HG03135 (cell line): ENCODE data around the gene KXD1.
A peak's percentile ranks its signal among the peaks of the same experiment; 100 is the strongest.
"Not testable (repeated sequence)": the region's sequence is repeated elsewhere in the genome, so short reads cannot be mapped to it uniquely, and the experiment has no call there.

Source experiments
- ATAC-seq: cut with Tn5 transposase; IDR thresholded peaks from one replicate; pipeline ENCODE4 v1.9.1; 2021; ENCODE audit warnings: mild to moderate bottlenecking, moderate library complexity; ENCODE audit not compliant: unreplicated experiment

Gene KXD1

DNA sequence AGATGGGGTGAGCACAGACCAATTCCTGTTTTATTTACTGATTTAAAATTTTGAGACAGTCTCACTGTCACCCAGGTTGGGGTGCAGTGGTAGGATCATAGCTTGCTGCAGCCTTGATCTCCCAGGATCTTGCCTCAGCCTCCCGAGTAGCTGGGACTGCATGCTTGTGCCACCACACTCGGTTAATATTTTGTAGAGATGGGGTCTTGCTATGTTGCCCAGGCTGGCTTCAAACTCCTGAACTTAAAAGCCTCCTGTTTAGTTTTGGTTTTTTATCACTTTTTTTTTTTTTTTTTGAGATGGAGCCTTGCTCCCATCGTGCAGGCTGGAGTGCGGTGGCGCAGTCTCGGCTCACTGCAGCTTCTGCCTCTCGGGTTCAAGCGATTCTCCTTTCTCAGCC, 18.7 kb downstream of the KXD1 start:
- no peak for ATAC-seq

DNA sequence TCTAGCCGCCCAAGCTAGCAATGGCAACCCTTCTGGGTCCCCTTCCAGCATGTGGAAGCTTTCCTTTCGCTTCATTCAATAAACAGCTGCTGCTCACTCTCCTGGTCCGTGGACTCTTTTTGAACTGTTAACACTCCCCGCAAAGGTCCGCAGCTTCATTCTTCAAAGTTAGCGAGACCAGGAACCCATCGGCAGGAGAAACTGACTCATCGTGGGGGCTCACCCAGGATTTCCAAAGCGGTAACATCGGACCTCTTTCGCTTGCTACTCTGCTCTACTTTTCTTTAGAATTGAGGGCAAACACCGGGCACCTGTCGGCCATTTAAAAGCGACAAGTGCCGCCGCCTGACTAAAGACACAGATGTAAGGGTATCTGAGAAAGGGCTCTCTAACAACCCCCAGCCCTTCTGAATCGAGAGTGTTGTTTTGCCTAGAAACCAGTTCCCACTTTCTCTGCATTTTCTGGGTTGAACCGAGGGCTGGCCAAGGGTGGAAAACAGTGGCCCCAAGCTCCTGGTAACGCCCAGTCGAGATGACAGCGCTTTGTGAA, 19.8 kb downstream of the KXD1 start:
- ATAC-seq, result no peak

DNA sequence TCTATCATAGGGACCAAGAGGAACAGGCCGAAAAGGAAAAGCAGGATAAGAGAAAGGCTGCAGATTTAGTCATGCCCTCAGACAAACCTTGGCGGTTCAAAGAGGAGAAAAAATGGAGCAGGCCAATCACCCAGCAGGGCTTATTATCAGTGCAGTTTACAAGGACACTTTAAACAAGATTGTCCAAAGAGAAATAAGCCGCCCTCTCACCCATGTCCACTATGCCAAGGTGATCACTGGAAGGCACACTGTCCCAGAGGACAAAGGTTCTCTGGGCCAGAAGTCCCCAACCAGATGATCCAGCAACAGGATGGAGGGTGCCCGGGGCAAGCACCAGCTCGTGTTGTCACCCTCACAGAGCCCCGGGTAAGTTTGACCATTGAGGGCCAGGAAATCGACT, 22.6 kb downstream of the KXD1 start:
- no peak for ATAC-seq

DNA sequence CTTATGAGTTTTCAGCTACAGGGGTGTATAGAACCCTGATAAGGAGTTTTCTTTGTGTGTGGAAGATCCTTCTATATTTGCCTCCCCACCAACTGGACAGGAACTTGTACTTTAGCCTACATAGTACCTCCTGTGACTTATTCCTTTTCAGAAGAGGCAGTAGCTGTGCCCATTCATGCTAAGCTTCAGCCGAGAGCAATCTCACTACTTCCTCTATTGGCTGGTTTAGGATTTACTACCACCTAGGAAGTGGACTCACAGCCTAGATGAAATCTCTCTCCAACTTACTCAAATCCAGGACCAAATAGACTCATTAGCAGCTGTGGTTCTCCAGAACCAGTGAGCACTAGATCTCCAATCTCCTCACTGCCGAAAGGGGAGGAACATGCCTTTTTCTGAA, 28.6 kb downstream of the KXD1 start:
- ATAC-seq, result no peak

DNA sequence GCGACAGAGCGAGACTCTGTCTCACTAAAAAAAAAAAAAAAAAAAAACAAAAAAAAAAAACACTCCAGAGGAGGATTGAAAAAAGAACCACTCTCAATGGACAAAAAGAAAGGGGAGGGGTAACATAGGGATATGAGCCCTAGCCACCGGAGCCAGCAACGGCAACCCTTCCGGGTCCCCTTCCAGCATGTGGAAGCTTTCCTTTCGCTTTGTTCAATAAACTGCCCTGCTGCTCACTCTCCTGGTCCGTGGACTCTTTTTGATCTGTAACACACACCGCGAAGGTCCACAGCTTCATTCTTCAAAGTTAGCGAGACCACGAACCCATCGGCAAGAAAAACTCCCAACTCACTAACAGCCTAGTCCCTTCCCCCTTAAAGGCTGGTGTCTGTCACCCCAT, 29.9 kb downstream of the KXD1 start:
- ATAC-seq, result no peak

DNA sequence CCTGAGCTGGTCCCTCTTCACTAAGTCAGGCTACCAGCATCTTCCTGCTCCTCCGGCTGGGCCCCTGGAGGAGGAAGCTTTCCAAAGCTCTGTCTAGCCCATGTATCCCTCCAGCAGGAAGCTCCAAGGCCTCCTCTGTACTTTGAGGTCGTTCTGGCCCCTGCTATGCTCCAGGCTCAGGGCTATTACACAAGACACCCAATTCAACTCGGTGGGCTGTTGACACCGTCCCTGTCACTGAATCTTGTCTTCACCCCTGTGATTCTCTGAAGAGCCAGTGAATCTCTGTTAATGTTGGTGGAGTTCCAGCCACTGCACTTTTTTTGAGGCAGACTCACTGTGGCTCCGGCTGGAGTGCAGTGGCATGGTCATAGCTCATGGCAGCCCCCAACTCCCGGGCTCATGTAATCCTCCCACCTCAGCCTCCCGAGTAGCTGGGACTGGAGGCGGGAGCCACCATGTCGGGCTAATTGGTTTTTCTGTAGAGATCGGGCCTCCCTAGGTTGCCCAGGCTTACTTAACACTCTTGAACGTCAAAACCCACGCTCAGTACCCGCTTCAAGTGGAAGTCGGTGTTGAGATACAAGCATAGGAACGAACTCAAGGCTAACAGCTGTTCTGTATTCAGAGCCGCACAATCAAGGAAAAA, 30.4 kb downstream of the KXD1 start:
- ATAC-seq, result peak; percentile 22

DNA sequence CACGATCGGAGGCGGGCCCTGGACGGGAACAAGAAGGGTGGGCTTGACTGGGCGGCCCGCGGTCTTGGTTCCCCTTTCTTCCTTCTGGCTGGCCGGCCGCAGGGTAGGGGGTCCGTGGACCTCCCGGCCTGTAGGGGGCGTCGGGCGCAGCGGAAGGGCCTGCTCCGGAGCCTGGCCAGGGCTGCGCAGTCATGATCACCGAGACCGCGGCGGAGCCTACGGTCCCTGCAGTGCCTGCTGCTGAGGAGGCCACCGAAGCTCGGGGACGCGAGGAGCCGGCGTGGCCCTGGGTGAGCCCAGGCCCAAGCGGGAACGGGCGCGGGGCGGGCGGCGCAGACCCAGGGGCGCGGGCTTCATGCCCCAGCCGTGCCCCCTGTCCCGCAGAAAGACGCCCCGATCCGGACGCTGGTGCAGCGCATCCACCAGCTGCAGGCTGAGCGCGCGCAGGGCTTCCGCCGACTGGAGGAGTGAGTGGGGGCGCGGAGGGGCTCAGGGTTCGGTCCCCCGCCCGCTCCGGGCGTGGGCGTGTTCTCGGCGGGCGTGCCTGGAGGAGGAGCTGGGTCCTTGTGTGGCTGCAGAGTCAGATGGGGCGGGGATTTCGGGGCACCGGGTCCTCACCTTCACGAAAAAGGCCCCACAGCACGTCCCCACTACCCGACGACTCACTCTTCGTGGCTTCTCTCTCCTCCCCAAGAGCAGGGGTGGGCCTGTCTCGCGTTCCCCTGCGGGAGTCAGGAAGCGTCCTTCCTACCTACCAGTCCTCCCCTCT, 31.1 kb downstream of the KXD1 start, which contains the start of gene REX1BD:
Gene REX1BD (plus strand): TSS at position 188 of the 769 bp plus-strand sequence. CDS start 4 bp downstream, at position 192.
- peak; percentile 68 for ATAC-seq

DNA sequence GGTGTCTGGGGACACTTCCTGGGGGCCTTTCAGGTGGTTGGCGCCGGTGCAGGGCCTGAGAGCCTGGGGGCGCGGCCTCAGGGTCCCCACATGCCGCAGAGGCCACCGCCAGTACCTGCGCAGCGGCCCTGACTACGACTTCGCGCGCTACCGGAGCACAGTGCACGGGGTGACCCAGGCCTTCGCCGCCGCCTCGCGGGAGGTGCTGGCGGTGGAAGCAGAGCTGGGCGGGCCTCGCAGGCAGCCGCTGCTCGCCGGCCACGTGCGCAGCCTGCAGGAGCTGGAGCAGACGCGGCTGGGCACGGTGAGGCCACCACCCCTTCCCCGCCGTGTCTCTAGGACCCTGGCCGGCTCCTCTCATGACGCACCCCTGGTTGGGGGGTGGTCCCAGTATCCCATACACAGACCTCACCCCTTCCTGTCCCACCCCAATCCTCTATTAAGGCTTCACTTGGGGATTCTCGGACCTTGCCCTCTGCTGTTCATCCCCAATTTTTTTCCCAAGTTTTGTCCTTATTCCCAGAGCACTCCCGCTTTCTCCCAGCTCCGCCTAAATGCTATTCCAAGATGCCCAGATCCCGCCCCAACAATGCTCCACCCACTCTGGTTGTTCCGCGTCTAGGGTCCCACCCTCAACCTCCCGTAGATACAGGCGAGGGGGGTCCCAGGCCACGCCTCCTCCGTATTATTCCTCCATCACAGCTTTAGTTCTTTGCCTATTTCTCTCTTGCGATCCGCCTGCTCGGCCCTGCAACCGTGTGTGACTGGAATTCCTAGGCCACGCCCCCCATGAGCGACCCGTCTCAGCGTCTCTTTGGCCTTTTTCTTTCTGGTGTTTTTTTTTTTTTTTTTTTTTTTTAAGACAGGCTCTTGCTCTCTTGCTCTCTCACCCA, 32.0 kb downstream of the KXD1 start:
- peak; percentile 38 for ATAC-seq

DNA sequence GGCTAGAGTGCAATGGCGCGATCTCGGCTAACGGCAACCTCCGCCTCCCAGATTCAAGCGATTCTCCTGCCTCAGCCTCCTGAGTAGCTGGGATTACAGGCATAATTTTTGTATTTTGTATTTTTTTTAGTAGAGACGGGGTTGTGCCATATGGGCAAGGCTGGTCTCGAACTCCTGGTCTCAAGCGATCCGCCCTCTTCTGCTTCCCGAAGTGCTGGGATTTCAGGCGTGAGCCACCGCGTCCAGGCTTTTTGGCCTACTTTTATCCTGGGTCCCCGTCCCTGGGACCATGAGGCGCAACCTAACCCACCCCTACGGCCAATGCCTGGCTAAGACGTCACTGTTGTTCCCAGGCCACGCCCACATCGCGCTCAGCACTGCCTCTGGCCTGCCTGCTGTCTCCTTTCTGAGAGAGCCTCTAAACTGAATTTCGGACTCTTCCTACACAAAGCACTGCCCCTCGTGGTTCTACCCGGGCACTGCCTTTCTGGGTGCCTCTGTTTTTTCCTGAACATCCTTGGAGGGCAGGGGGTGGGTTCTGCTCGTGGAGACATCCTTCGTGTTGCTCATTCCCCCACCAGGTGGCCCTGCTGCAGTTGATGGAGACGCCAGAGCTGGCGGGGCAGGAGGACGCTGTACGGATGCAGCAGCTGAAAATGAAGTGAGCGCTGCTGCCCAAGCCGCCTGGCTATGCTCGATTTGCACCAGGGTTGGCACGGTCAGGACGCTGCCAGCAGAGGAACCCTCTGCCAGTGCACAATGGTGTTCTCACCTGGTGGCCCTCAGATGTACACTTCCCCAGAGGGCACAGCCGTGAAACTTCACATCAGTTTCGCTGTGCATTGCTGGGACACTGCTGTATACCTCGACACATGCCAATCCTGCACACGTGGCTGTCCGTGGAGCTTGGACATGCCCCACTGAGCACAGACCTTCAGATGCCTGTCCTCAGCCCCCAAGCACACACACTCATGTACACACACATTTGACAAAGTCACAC, 32.9 kb downstream of the KXD1 start:
- no peak for ATAC-seq

DNA sequence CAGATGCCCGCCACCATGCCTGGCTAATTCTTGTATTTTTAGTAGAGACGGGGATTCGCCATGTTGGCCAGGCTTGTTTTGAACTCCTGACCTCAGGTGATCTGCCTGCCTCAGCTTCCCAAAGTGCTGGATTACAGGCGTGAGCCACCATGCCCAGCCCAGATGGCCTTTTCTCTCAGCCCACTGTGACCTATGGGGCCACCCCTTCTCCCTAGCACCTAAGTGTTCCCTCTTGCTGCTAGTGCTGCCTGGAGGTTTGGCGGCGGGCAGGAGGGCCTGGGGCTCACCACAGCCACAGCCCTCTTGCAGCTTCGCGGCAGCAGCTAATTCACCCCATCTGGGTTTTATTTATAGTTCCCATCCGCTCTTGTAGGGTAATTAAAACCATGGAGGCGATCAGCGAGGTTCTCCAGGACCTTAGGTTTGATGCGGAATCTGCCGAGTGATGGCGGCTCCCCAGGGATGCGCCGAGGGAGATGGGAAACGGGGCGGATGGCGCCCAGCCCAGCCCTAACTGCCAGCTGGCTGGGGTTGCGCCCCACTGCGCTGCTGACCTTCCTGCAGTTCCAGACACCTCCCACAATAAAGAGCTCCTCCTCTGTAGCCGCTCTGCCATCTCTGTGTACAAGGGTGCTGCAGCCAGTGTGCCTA, 34.2 kb downstream of the KXD1 start:
- ATAC-seq, result no peak

DNA sequence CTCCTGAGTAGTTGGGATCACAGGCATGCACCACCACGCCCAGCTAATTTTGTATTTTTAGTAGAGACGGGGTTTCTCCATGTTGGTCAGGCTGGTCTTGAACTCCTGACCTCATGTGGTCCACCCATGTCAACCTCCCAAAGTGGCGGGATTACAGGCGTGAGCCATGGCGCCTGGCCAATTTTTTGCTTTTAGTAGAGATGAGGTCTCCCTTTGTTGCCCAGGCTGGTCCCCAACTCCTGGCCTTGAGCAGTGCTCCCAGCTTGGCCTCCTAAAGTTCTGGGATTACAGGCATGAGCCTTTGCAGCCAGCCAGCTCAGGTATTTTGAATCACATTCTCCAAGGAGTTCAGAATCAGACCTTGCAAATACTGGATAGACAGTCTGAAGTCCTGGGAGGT, 35.1 kb downstream of the KXD1 start:
- ATAC-seq, result not testable (repeated sequence)

DNA sequence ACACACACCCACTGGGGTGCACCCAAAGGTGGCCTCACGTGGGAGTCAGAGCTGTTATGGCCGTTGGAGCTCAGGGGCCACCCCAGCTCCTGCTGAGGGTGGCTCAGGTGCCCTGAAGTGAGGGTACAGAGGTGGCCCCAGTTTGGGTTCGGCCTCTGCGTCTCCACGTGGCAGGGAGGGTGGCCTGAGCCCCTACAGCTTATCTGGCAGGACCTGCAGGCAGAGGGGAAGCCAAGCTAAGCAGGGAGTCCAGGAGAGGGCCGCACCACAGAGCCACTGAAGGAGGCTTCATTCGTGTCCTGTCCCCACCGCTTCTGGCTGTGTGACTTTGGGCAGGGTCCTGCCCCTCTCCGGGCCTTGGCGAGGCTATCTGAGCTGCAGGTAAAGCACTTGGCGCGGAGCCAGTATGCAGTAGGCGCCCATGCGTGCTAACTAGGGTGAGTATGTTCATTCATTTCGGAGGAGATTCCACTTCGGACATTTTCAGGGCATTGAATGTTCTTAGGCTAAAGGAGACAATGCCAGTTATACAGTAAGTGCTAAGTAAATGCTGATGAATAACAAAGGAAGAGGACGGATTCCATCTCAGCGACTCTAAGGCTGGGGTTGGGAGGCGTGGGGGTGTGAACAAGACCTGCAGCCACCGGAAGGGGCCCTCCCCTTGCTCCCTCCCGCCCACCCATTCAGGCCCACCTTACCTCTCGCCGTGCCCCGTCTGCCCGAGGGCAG, 35.9 kb downstream of the KXD1 start:
- no peak for ATAC-seq

DNA sequence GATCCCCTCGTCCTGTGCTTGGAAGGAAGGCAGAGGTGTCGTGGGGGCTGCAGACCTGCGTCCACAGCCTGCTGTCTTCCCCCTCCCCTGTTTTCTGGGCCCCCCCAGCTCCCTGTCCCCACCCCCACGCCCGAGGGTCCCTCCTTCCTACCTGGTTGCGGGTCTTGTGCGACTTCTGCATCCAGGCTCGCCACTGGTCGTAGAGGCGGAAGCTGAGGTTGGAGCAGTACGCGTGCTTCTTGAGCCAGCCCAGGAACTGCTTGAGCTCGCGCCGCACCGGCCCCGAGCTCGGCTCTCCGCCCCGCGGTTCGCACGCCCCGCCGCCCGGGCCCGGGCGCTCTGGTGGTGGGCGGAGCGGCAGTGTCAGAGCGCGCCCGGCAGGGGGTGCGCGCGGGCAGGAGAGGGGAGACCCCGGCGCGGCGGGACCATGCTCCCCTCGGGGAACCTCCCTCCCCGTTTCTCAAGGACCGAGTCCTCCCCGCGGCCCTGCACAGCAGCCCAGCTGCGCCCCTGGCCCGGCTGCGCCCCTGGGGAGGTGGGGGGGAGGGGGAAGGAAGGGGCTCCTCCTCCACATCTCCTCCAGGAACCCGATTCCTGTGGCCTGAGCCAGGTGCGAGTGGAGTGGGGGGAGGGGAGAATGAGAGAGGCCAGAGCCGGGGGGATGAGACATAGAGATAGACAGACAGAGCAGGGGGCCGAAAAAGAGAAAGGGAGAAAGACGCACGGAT, 36.6 kb downstream of the KXD1 start:
- ATAC-seq, result no peak

DNA sequence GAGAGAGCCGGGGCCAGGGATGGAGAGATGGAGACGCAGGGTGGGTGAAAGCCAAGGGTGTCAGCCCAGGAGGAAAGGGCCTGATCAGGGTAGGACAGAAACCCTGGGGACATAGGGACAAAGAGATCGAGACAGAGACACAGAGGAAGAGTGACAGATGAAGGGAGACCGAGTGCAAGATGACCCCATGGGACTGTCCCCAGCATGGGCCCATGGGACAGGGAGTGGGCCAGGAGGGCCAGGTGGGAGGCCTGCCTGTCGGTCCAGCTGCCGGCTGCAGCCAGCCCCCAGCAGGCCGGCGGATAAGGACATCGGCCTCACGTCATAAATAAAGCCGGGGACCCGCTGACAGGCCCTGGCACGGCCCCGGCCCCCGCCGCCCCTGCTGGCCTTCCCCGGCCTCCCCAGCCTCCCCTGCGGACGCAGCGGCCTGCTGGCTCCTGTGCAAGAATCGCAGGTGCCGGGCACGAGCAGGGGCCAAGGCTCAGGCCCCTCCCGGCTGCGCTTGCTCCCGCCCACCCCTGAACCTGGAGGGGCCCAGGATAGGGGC, 37.2 kb downstream of the KXD1 start:
- ATAC-seq, result no peak

DNA sequence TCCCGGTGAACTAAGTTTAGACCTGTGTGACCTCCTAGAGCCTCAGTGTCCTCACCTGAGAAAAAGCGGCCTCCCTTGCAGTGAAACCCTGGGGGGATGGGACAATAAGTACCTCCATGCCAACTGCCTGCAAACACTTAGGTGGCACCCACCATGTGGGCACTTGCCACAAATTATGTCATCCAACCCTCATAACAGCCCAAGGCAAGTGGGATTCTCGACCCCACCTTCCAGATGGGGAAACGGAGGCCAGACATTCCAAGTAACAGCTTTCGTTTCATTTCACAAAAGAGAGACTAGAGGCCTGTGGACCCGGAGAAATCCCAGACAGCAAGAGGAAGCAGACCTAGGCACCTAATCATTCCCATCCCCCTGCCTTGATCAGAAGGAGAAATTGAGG, 37.8 kb downstream of the KXD1 start:
- ATAC-seq, result no peak

DNA sequence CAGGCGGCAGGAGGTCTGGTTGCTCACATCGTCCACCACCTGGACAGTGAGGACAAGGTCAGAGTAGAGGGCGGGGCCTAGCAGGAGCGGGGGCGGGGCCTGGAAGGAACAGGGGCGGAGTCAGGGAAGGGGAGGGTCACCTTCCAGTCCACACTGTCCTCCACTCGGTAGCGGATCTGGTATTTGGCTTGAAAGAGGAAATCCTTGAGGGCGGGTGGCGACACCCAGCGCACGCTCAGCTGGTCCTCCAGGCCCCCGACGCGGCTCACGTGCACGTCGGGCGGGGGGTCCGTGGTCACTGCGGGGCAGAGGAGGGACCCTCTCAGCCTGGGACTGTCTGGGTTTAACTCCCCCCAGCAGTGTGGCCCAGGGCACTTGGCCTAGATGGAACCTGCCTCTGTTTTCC, 39.1 kb downstream of the KXD1 start:
- ATAC-seq, result no peak

DNA sequence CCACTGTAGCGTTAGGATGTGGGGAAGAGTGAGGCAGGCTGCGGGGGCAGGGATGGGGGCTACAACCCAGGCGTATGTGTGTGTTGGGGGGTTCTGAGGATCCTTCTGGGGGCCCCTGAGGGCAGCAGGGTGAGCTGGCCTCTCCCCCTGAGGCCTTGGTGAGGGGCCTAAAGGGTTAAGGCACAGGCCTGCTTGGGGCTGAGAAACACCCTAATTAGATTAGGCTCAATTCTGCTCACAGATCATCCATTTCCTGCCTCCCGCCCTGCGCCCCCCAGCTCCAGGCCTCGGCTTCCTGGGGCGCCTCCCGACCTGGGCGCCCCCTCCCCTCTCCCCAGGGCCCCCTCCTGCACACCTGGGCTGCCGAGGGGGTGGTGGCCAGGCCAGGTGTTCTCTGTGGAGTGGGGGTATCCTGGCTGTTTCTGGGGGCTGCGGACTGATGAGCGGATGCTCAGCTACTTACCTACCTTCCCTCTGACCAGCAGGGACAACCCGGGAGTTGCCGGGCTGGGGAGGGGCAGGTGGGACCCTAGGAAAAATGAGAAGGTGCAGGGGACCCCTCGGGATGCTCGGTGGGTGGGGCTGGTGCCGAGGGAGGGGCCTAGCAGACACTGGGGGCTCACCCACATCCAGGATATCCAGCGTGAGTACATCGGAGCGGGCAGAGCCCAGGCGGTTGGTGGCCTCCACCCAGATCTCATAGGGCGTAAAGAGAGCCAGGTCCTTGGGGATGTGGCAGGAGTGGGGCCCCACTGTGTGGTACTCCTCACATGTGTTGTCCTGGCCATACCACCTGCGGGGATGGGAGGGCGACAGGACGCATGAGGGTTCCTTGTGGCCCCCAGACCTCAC, 40.4 kb downstream of the KXD1 start:
- no peak for ATAC-seq
